ENCODE data around the gene NOTCH4. TPM values are rescaled to one million over a fixed set of nuclear protein-coding genes. Genes with fewer than 3 reads are reported as not detected.

The NOTCH4 gene
- total and polyA plus RNA-seq, 9 of the 15 experiments (the other 6 are each of a cell fraction or from before 2014, with no cell fraction given), result 0.24 to 4.3 (median 1.7) TPM

- TF ChIP-seq, protein P1, sequence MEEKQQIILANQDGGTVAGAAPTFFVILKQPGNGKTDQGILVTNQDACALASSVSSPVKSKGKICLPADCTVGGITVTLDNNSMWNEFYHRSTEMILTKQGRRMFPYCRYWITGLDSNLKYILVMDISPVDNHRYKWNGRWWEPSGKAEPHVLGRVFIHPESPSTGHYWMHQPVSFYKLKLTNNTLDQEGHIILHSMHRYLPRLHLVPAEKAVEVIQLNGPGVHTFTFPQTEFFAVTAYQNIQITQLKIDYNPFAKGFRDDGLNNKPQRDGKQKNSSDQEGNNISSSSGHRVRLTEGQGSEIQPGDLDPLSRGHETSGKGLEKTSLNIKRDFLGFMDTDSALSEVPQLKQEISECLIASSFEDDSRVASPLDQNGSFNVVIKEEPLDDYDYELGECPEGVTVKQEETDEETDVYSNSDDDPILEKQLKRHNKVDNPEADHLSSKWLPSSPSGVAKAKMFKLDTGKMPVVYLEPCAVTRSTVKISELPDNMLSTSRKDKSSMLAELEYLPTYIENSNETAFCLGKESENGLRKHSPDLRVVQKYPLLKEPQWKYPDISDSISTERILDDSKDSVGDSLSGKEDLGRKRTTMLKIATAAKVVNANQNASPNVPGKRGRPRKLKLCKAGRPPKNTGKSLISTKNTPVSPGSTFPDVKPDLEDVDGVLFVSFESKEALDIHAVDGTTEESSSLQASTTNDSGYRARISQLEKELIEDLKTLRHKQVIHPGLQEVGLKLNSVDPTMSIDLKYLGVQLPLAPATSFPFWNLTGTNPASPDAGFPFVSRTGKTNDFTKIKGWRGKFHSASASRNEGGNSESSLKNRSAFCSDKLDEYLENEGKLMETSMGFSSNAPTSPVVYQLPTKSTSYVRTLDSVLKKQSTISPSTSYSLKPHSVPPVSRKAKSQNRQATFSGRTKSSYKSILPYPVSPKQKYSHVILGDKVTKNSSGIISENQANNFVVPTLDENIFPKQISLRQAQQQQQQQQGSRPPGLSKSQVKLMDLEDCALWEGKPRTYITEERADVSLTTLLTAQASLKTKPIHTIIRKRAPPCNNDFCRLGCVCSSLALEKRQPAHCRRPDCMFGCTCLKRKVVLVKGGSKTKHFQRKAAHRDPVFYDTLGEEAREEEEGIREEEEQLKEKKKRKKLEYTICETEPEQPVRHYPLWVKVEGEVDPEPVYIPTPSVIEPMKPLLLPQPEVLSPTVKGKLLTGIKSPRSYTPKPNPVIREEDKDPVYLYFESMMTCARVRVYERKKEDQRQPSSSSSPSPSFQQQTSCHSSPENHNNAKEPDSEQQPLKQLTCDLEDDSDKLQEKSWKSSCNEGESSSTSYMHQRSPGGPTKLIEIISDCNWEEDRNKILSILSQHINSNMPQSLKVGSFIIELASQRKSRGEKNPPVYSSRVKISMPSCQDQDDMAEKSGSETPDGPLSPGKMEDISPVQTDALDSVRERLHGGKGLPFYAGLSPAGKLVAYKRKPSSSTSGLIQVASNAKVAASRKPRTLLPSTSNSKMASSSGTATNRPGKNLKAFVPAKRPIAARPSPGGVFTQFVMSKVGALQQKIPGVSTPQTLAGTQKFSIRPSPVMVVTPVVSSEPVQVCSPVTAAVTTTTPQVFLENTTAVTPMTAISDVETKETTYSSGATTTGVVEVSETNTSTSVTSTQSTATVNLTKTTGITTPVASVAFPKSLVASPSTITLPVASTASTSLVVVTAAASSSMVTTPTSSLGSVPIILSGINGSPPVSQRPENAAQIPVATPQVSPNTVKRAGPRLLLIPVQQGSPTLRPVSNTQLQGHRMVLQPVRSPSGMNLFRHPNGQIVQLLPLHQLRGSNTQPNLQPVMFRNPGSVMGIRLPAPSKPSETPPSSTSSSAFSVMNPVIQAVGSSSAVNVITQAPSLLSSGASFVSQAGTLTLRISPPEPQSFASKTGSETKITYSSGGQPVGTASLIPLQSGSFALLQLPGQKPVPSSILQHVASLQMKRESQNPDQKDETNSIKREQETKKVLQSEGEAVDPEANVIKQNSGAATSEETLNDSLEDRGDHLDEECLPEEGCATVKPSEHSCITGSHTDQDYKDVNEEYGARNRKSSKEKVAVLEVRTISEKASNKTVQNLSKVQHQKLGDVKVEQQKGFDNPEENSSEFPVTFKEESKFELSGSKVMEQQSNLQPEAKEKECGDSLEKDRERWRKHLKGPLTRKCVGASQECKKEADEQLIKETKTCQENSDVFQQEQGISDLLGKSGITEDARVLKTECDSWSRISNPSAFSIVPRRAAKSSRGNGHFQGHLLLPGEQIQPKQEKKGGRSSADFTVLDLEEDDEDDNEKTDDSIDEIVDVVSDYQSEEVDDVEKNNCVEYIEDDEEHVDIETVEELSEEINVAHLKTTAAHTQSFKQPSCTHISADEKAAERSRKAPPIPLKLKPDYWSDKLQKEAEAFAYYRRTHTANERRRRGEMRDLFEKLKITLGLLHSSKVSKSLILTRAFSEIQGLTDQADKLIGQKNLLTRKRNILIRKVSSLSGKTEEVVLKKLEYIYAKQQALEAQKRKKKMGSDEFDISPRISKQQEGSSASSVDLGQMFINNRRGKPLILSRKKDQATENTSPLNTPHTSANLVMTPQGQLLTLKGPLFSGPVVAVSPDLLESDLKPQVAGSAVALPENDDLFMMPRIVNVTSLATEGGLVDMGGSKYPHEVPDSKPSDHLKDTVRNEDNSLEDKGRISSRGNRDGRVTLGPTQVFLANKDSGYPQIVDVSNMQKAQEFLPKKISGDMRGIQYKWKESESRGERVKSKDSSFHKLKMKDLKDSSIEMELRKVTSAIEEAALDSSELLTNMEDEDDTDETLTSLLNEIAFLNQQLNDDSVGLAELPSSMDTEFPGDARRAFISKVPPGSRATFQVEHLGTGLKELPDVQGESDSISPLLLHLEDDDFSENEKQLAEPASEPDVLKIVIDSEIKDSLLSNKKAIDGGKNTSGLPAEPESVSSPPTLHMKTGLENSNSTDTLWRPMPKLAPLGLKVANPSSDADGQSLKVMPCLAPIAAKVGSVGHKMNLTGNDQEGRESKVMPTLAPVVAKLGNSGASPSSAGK (IDR thresholded peaks at IDR 0.05), result no peak
- TF ChIP-seq SRSF3 (IDR thresholded peaks at IDR 0.05; ENCODE audit: insufficient read depth, low read length) (no peak), ILF3 (IDR thresholded peaks at IDR 0.05; ENCODE audit: borderline replicate concordance) (no peak), ZNF24 (IDR thresholded peaks at IDR 0.05) (no peak), ETS2 (tag; IDR thresholded peaks at IDR 0.05; ENCODE audit: borderline replicate concordance, poor library complexity, severe bottlenecking) (no peak), COPS2 (conservative IDR thresholded peaks at IDR 0.05) (no peak), RB1 (IDR thresholded peaks at IDR 0.05; ENCODE audit: low read depth) (no peak), XRCC5 (IDR thresholded peaks at IDR 0.05; ENCODE audit: low read depth, low read length) (no peak), HNRNPH1 (optimal IDR thresholded peaks at IDR 0.05; ENCODE audit: low read depth, low read length) (no peak), ATF1 (CRISPR knock-in tag; IDR thresholded peaks at IDR 0.05) (no peak), ATF1 (tag; IDR thresholded peaks at IDR 0.05) (no peak), ZNF764 (CRISPR knock-in tag; IDR thresholded peaks at IDR 0.05; ENCODE audit: low read depth) (no peak)
- TF ChIP-seq, protein P2, sequence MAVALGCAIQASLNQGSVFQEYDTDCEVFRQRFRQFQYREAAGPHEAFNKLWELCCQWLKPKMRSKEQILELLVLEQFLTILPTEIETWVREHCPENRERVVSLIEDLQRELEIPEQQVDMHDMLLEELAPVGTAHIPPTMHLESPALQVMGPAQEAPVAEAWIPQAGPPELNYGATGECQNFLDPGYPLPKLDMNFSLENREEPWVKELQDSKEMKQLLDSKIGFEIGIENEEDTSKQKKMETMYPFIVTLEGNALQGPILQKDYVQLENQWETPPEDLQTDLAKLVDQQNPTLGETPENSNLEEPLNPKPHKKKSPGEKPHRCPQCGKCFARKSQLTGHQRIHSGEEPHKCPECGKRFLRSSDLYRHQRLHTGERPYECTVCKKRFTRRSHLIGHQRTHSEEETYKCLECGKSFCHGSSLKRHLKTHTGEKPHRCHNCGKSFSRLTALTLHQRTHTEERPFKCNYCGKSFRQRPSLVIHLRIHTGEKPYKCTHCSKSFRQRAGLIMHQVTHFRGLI (CRISPR knock-in tag; IDR thresholded peaks at IDR 0.05), result no peak
- TF ChIP-seq, protein P3, sequence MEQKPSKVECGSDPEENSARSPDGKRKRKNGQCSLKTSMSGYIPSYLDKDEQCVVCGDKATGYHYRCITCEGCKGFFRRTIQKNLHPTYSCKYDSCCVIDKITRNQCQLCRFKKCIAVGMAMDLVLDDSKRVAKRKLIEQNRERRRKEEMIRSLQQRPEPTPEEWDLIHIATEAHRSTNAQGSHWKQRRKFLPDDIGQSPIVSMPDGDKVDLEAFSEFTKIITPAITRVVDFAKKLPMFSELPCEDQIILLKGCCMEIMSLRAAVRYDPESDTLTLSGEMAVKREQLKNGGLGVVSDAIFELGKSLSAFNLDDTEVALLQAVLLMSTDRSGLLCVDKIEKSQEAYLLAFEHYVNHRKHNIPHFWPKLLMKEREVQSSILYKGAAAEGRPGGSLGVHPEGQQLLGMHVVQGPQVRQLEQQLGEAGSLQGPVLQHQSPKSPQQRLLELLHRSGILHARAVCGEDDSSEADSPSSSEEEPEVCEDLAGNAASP (IDR thresholded peaks at IDR 0.05), result no peak
These were observed 33.6 kb downstream of the NOTCH4 start, which contains the start of gene PBX2 (continued) for GRCh38 chr6:32190054-32190851.

All from K562 (cell line).